Natural killer cell treated with Interleukin-12 subunit alpha and Interleukin-12 subunit beta and Interleukin-15 and Interleukin-18, amount 100 ng/mL, for 72 hours (primary cell): ENCODE results near the gene PDYN. TPM values are rescaled to one million over a fixed set of nuclear protein-coding genes. Genes with fewer than 3 reads are reported as not detected.
A peak's percentile ranks its signal among the peaks of the same experiment; 100 is the strongest.

ENCODE experiments used
- ATAC-seq, 2 donors: fragments of 150-1000 bp; cut with Tn5 transposase in 1 of 2; sonication (Bioruptor Pico), chemical (Tn5 transposase) in 1 of 2; 2 replicates each; pipeline ENCODE4 v1.10.0; 2021
- DNase-seq: peaks from one replicate; pipeline ENCODE4 v3.0.0; 2022; ENCODE audit warnings: low spot score
- H3K27ac Mint-ChIP-seq, 2 donors: 1 replicate in 1 of 2; 2 replicates in 1 of 2; pipeline ENCODE4 v1.8.0; 2022; ENCODE audit warnings: mixed read lengths in 2 of 2, mild to moderate bottlenecking in 1 of 2, moderate library complexity in 1 of 2
- H3K27me3 Mint-ChIP-seq, 2 donors: 1 replicate in 1 of 2; 2 replicates in 1 of 2; pipeline ENCODE4 v1.8.0; 2022; ENCODE audit warnings: mixed read lengths in 2 of 2
- H3K36me3 Mint-ChIP-seq: one replicate; pipeline ENCODE4 v1.8.0; 2022; ENCODE audit warnings: mixed read lengths
- H3K4me1 Mint-ChIP-seq, 2 donors: 1 replicate in 1 of 2; 2 replicates in 1 of 2; pipeline ENCODE4 v1.8.0; 2022; ENCODE audit warnings: low read depth in 2 of 2, mixed read lengths in 2 of 2, mild to moderate bottlenecking in 1 of 2
- H3K4me3 Mint-ChIP-seq: one replicate; pipeline ENCODE4 v1.8.0; 2022; ENCODE audit warnings: mixed read lengths
- H3K9me3 Mint-ChIP-seq: 2 replicates; pipeline ENCODE4 v1.8.0; 2022; ENCODE audit warnings: mixed read lengths
- total RNA-seq, 2 donors: library from RNA; stranded (reverse); gene quantifications; one replicate each; pipeline ENCODE4 v1.2.3, GENCODE V29; 2022

The PDYN gene
- total RNA-seq, 2 donors from 2014 or later, result not detected

GRCh38 chr20:1942061-1942460 lies 51.8 kb downstream of the PDYN start:
- Mint-ChIP-seq H3K4me3 (no peak overlapping the region), H3K36me3 (no peaks in the 10 kb centered on the region), H3K9me3 (no peaks in the 10 kb centered on the region), H3K27ac (no peak overlapping the region), H3K27me3 (peaks cover 15 to 21% of the 10 kb centered on the region in 2 donors), H3K4me1 (no peaks in the 10 kb centered on the region)
- ATAC-seq (no peak), DNase-seq (no peak)

GRCh38 chr20:1941226-1941625 lies 52.6 kb downstream of the PDYN start:
- no peaks in the 10 kb centered on the region for H3K4me1 Mint-ChIP-seq
- H3K27me3 Mint-ChIP-seq, result peaks cover 12 to 15% of the 10 kb centered on the region in 2 donors
- H3K4me3 Mint-ChIP-seq, result no peak overlapping the region
- ATAC-seq (no peak), DNase-seq (no peak)
- no peak overlapping the region for H3K27ac Mint-ChIP-seq
- H3K36me3 Mint-ChIP-seq, result no peaks in the 10 kb centered on the region
- H3K9me3 Mint-ChIP-seq, result no peaks in the 10 kb centered on the region

DNA sequence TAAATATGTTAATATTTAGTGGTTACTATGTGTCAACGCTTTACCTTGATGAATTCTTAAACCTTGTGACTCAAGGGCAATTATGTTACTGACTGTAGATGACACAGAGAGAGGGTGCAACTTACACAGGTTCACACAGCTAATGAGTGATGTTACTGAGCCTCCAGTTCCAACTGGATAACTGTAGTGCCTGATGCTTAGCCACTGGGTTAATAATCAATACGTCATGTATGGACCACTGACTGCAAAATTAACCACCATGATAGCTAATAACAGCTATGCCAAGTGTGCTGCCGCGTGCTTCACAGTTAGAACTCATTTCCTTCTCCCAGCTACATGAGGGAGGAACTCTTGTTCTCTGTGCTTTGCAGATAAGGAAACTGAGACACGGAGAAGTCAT lies 53.3 kb downstream of the PDYN start:
- no peak overlapping the region for H3K4me3 Mint-ChIP-seq
- H3K27me3 Mint-ChIP-seq, result peaks cover 9 to 15% of the 10 kb centered on the region in 2 donors
- no peaks in the 10 kb centered on the region for H3K9me3 Mint-ChIP-seq
- ATAC-seq (no peak), DNase-seq (no peak)
- no peaks in the 10 kb centered on the region for H3K4me1 Mint-ChIP-seq
- no peak overlapping the region for H3K27ac Mint-ChIP-seq
- H3K36me3 Mint-ChIP-seq, result no peaks in the 10 kb centered on the region

DNA sequence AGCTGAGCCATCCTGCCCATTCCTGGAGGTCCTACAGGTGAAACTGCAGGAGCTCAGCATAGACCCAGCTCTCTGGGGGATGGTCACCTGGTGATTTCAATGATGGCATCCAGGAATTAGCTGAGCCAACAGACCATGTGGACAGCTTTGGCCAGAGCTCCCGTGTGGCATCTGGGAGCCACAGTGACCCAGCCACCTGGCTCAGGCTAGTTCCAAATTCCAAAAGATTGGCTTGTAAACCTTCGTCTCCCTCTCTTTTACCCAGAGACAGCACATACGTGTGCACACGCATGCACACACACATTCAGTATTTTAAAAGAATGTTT lies 54.6 kb downstream of the PDYN start:
- no peak overlapping the region for H3K27ac Mint-ChIP-seq
- H3K27me3 Mint-ChIP-seq, result peaks cover 5 to 6% of the 10 kb centered on the region in 2 donors
- no peak for ATAC-seq
- no peak overlapping the region for H3K4me3 Mint-ChIP-seq
- no peaks in the 10 kb centered on the region for H3K36me3 Mint-ChIP-seq
- no peaks in the 10 kb centered on the region for H3K4me1 Mint-ChIP-seq
- no peak for DNase-seq
- no peaks in the 10 kb centered on the region for H3K9me3 Mint-ChIP-seq

GRCh38 chr20:1938464-1939269 lies 55.2 kb downstream of the PDYN start:
- H3K9me3 Mint-ChIP-seq, result no peaks in the 10 kb centered on the region
- H3K27me3 Mint-ChIP-seq, result peaks cover 3 to 6% of the 10 kb centered on the region in 2 donors
- H3K36me3 Mint-ChIP-seq, result no peaks in the 10 kb centered on the region
- H3K4me1 Mint-ChIP-seq, result no peaks in the 10 kb centered on the region
- no peak for DNase-seq
- H3K4me3 Mint-ChIP-seq, result no peak overlapping the region
- ATAC-seq, result no peak
- no peak overlapping the region for H3K27ac Mint-ChIP-seq

DNA sequence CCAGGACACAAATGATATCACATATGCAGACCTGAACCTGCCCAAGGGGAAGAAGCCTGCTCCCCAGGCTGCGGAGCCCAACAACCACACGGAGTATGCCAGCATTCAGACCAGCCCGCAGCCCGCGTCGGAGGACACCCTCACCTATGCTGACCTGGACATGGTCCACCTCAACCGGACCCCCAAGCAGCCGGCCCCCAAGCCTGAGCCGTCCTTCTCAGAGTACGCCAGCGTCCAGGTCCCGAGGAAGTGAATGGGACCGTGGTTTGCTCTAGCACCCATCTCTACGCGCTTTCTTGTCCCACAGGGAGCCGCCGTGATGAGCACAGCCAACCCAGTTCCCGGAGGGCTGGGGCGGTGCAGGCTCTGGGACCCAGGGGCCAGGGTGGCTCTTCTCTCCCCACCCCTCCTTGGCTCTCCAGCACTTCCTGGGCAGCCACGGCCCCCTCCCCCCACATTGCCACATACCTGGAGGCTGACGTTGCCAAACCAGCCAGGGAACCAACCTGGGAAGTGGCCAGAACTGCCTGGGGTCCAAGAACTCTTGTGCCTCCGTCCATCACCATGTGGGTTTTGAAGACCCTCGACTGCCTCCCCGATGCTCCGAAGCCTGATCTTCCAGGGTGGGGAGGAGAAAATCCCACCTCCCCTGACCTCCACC lies 56.4 kb downstream of the PDYN start:
- no peaks in the 10 kb centered on the region for H3K4me1 Mint-ChIP-seq
- DNase-seq, result no peak
- ATAC-seq, result peak in 1 of 2 donors; percentile 21
- no peak overlapping the region for H3K4me3 Mint-ChIP-seq
- no peaks in the 10 kb centered on the region for H3K9me3 Mint-ChIP-seq
- H3K27ac Mint-ChIP-seq, result no peak overlapping the region
- H3K36me3 Mint-ChIP-seq, result no peaks in the 10 kb centered on the region
- peaks cover 7 to 8% of the 10 kb centered on the region in 2 donors for H3K27me3 Mint-ChIP-seq

DNA sequence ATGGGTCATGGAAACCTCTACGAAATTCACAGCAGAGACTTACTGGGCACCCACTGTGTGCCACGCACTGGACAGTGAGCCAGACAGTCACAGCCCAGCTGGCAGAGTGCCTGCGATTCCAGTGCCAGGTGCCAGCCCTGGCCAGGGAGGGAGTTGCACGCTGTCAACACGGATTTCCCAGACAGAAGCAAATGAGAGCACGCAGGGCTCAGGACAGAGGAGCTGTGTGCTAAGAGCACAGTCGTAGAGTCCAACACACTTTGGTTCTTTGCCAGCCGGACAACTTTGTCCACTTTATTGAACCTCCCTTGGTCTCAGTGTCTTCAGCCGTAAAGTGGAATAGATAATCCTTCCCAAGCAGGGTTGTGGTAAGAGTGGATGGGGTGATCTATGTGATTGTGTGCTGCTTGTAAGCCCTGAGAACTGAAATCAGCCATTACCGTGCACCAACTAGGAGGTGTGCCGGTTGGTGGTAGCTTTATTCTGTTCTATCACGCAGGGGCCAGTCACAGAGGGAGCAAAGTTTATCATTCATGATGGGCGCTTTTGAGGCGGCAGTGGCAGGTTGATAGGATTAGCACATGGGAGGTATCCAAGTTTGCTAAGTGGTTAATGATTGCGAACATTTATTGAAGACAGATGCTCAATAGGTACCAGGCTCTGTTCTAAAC lies 58.0 kb downstream of the PDYN start:
- Mint-ChIP-seq H3K27me3 (peaks cover 11 to 17% of the 10 kb centered on the region in 2 donors), H3K27ac (no peak overlapping the region), H3K9me3 (no peaks in the 10 kb centered on the region), H3K4me3 (no peak overlapping the region), H3K4me1 (no peaks in the 10 kb centered on the region), H3K36me3 (no peaks in the 10 kb centered on the region)
- no peak for DNase-seq
- no peak for ATAC-seq

DNA sequence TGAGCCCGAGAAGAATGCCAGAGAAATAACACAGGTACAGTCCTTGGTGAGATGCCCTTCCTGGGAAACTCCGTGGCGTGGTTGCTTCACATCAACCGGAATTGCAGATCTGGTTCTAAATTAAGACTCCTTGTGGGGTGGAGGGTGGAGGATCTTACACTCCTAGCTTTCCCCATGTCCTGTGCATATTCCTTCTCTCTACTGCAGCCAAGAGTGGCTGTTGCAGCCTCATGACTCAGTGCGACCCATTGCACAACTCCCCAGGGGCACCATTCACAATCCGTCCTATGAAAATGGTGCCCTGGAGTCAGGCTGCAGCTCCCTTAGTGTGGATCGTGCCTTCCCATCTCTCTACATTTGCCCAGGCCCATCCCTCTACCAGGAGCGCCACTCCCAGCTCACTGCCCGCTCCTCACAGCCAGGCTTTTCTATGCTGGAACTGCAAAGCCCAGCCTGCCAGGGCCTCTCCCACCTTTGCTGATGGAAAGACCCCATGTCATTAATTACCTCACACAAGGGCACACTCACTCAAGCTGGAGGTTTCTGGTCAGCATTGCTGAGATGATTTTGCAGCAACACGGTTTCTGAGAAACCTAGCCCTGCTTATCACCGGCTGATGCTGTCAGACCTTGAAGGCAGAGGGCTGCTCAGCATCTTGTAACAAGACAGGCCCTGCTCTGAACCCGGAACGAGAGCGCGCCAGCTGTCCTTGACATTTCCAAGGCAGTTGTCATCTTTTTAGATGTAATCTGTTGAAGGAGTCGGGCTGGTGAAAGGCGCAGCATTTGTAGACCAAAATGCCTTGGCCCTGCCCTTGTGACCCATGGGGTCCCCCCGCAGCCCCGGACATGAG lies 58.9 kb downstream of the PDYN start:
- Mint-ChIP-seq H3K27me3 (peaks cover 11 to 17% of the 10 kb centered on the region in 2 donors), H3K4me1 (no peaks in the 10 kb centered on the region), H3K9me3 (no peaks in the 10 kb centered on the region), H3K4me3 (no peak overlapping the region), H3K36me3 (no peaks in the 10 kb centered on the region), H3K27ac (no peak overlapping the region)
- DNase-seq (no peak), ATAC-seq (peak in 1 of 2 donors; percentile 10)

DNA sequence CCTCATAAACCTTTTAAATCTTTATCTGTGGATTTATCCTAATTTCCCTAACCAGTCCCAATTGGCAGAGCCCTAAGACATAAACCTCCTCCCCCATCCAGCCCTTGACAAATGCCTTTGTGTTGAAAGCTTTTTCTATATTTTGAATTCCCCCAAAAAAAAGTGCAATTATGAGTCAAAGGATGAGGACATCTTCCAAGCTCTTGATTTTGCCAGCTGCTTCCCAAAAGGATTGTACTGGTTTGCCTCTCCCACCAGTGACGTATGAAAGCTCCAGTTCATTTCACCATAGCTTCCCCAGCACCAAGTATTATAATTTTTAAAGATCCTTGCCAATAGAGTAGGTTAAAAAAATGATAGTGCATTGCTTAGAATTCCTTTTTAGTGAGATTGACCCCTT lies 59.7 kb downstream of the PDYN start:
- no peaks in the 10 kb centered on the region for H3K9me3 Mint-ChIP-seq
- ATAC-seq, result no peak

GRCh38 chr20:1933465-1933870 lies 60.4 kb downstream of the PDYN start:
- no peak for ATAC-seq
- no peaks in the 10 kb centered on the region for H3K36me3 Mint-ChIP-seq
- no peak for DNase-seq
- H3K4me1 Mint-ChIP-seq, result no peaks in the 10 kb centered on the region
- H3K27me3 Mint-ChIP-seq, result peaks cover 14 to 23% of the 10 kb centered on the region in 2 donors
- H3K9me3 Mint-ChIP-seq, result no peaks in the 10 kb centered on the region
- no peak overlapping the region for H3K27ac Mint-ChIP-seq
- no peak overlapping the region for H3K4me3 Mint-ChIP-seq

More for the DNA sequence above, 59.7 kb downstream of the PDYN start:
- Mint-ChIP-seq H3K4me3 (no peak overlapping the region), H3K27ac (no peak overlapping the region), H3K4me1 (no peaks in the 10 kb centered on the region), H3K27me3 (peaks cover 12 to 17% of the 10 kb centered on the region in 2 donors), H3K36me3 (no peaks in the 10 kb centered on the region)
- no peak for DNase-seq

DNA sequence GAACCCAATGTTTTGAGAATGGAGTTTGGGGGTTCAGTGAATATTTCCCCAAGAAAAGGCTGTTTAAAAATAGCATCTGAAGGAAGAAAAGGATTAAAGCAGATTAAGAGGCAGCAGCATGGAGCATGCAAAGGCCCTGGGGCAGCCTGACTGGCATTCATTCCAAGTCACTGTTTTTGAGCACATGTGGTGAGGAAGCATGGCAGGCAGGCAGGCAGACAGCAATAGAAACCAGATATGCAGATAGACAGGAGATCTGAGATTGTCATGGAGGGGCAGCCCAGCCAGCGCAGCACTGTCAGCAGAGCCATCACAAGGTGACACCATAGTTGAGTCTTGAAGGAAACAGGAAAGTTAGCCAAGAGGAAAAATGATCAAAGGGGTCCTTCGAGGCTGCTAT lies 60.9 kb downstream of the PDYN start:
- ATAC-seq, result no peak
- Mint-ChIP-seq H3K9me3 (no peaks in the 10 kb centered on the region), H3K27ac (no peak overlapping the region), H3K4me3 (no peak overlapping the region), H3K4me1 (no peaks in the 10 kb centered on the region), H3K27me3 (peaks cover 17 to 28% of the 10 kb centered on the region in 2 donors), H3K36me3 (no peaks in the 10 kb centered on the region)
- DNase-seq, result no peak

GRCh38 chr20:1931830-1932229 lies 62.0 kb downstream of the PDYN start:
- Mint-ChIP-seq H3K36me3 (no peaks in the 10 kb centered on the region), H3K9me3 (no peaks in the 10 kb centered on the region), H3K4me3 (no peak overlapping the region), H3K27me3 (peaks cover 17 to 30% of the 10 kb centered on the region in 2 donors), H3K4me1 (no peaks in the 10 kb centered on the region), H3K27ac (no peak overlapping the region)
- ATAC-seq, result no peak
- DNase-seq, result no peak

- Mint-ChIP-seq H3K36me3 (no peaks in the 10 kb centered on the region), H3K27me3 (peaks cover 19 to 30% of the 10 kb centered on the region in 2 donors), H3K4me1 (no peaks in the 10 kb centered on the region), H3K4me3 (no peak overlapping the region), H3K9me3 (no peaks in the 10 kb centered on the region), H3K27ac (no peak overlapping the region)
- DNase-seq (no peak), ATAC-seq (no peak)
Observed at GRCh38 chr20:1930165-1930564, 63.7 kb downstream of the PDYN start.
